GM10266 (cell line): ENCODE measurements around the gene C1QL1.

Source experiments
- DNase-seq: peaks from one replicate; pipeline ENCODE4 v3.0.0; 2012; ENCODE audit errors: extremely low spot score
- CTCF ChIP-seq: IDR thresholded peaks from 2 replicates; pipeline ENCODE4 v1.5.1; 2012; ENCODE audit warnings: mild to moderate bottlenecking, low read depth; ENCODE audit not compliant: control insufficient read depth, insufficient read depth; ENCODE audit errors: missing control alignments

C1QL1 gene

GRCh38 chr17:44988044-44988942, 20.2 kb upstream of the C1QL1 start:
- TF ChIP-seq CTCF = no peak

GRCh38 chr17:44983563-44983962, 15.5 kb upstream of the C1QL1 start:
- TF ChIP-seq CTCF = no peak
- DNase-seq = no peak

More at GRCh38 chr17:44988044-44988942, 20.2 kb upstream of the C1QL1 start:
- DNase-seq = no peak

- no peak for DNase-seq
Observed at GRCh38 chr17:44982113-44982702, 14.1 kb upstream of the C1QL1 start.

GRCh38 chr17:44981221-44981968, 13.3 kb upstream of the C1QL1 start:
- DNase-seq = no peak
- no peak for TF ChIP-seq CTCF

More at GRCh38 chr17:44982113-44982702, 14.1 kb upstream of the C1QL1 start:
- TF ChIP-seq CTCF = no peak

GRCh38 chr17:44979426-44979995, 11.4 kb upstream of the C1QL1 start:
- TF ChIP-seq CTCF = no peak
- DNase-seq = no peak

- TF ChIP-seq CTCF = no peak
Observed at GRCh38 chr17:44978807-44979206, 10.7 kb upstream of the C1QL1 start.

More at GRCh38 chr17:44978807-44979206, 10.7 kb upstream of the C1QL1 start:
- DNase-seq = no peak
